SK-N-SH treated with all-trans-retinoic acid at 6 μM for 48 hours (cell line): ENCODE measurements around the gene MCM5.

ENCODE experiments used
- ARNTL ChIP-seq: fragments of 450-650 bp; formaldehyde crosslinking; IDR thresholded peaks from 2 replicates; pipeline ENCODE4 v1.5.0; 2020; ENCODE audit warnings: low read depth, mild to moderate bottlenecking, moderate library complexity, borderline replicate concordance
- CSDC2 ChIP-seq: fragments of 250-450 bp; sonication (Bioruptor Pico); IDR thresholded peaks from 2 replicates; pipeline ENCODE4 v1.5.0; 2020; ENCODE audit warnings: mild to moderate bottlenecking, moderate library complexity
- CSRNP3 ChIP-seq: fragments of 250-450 bp; sonication (Bioruptor Pico); IDR thresholded peaks from 2 replicates; pipeline ENCODE4 v1.5.1; 2021; ENCODE audit warnings: mild to moderate bottlenecking, moderate library complexity
- PATZ1 ChIP-seq: fragments of 250-450 bp; sonication (Bioruptor Pico); IDR thresholded peaks from 2 replicates; pipeline ENCODE4 v1.8.0; 2020; ENCODE audit warnings: mild to moderate bottlenecking, moderate library complexity, borderline replicate concordance
- ZFP3 ChIP-seq: fragments of 250-450 bp; sonication (Bioruptor Pico); IDR thresholded peaks from 2 replicates; pipeline ENCODE4 v1.5.0; 2020; ENCODE audit warnings: mild to moderate bottlenecking, moderate library complexity
- ZFP30 ChIP-seq: fragments of 450-650 bp; formaldehyde crosslinking; IDR thresholded peaks from 2 replicates; pipeline ENCODE4 v1.5.0; 2022; ENCODE audit warnings: mild to moderate bottlenecking, moderate library complexity

DNA sequence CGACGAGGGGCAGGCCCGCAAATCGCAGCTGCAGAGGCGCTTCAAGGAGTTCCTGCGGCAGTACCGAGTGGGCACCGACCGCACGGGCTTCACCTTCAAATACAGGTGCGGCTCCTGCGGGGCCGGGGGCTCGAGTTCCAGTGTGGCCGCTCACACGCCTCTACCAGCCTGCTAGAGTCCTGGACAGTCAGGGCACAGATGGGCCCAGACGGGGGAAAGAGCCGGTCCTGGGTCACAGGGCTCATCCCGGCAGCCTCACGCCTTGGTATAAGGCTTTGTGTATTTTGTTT is 506 bp downstream of the MCM5 start:
- TF ChIP-seq ZFP30 (CRISPR knock-in tag) (no peak), ZFP3 (CRISPR knock-in tag) (no peak), CSDC2 (CRISPR knock-in tag) (no peak), CSRNP3 (CRISPR knock-in tag) (no peak), PATZ1 (no peak), ARNTL (no peak)
